B cell (primary cell): Measurements from ENCODE around the gene DSN1. TPM values are rescaled to one million over a fixed set of nuclear protein-coding genes. Genes with fewer than 3 reads are reported as not detected.

Source experiments
- ATAC-seq: fragments of 200-7000 bp; cut with Tn5 transposase; one replicate; pipeline ENCODE4 v1.10.0; 2021; ENCODE audit warnings: low read depth, mild to moderate bottlenecking, moderate number of reproducible peaks, moderate library complexity
- CTCF ChIA-PET: fragments of 350-600 bp; sonication (Branson Sonifier 250); formaldehyde crosslinking; loops from one replicate; lab custom pipeline; 2021; ENCODE audit warnings: antibody characterized with exemption, inconsistent platforms; lab: Charles Lee
- POLR2A ChIA-PET: fragments of 350-600 bp; sonication (Branson Sonifier 250); formaldehyde crosslinking; loops from one replicate; lab custom pipeline; 2021; ENCODE audit warnings: antibody characterized with exemption; lab: Charles Lee
- DNase-seq: peaks from one replicate; pipeline ENCODE4 v3.0.0; 2013
- H2AFZ ChIP-seq: 2 replicates; pipeline ENCODE4 v1.6.1; 2012; ENCODE audit warnings: mild to moderate bottlenecking, low read depth, low read length; ENCODE audit not compliant: insufficient read depth, poor library complexity, severe bottlenecking
- H3K27ac ChIP-seq, 2 donors: 1 replicate in 1 of 2; 2 replicates in 1 of 2; pipeline ENCODE4 v1.5.1; 2012 to 2013; ENCODE audit warnings: low read length in 2 of 2, mild to moderate bottlenecking in 2 of 2, moderate library complexity in 1 of 2
- H3K27me3 ChIP-seq, 4 experiments: fragments of 200-600 bp in 1 of 4; sonication (generic) in 1 of 4; replicated peaks in 1 of 4; 1 replicate in 2 of 4; 2 replicates in 2 of 4; pipeline versions ENCODE4 v1.6.1 to v1.7.0; 2013 to 2016; ENCODE audit warnings: low read length in 3 of 4, mild to moderate bottlenecking in 2 of 4, mixed read lengths in 1 of 4, moderate library complexity in 1 of 4; ENCODE audit not compliant: insufficient read depth in 4 of 4, control insufficient read depth in 3 of 4; ENCODE audit errors: control extremely low read depth in 1 of 4
- H3K36me3 ChIP-seq, 2 experiments: replicated peaks in 1 of 2; 1 replicate in 1 of 2; 2 replicates in 1 of 2; pipeline versions ENCODE4 v1.6.1 to v1.7.1; 2013; ENCODE audit warnings: low read length in 1 of 2; ENCODE audit not compliant: insufficient read depth in 2 of 2, control insufficient read depth in 1 of 2; ENCODE audit errors: control extremely low read depth in 1 of 2, extremely low read depth in 1 of 2
- H3K4me1 ChIP-seq, 2 donors: fragments of 200-600 bp in 1 of 2; sonication (generic) in 1 of 2; 1 replicate in 1 of 2; 2 replicates in 1 of 2; pipeline versions ENCODE4 v1.5.1 to v1.6.1; 2013 to 2017; ENCODE audit warnings: low read length in 2 of 2; ENCODE audit not compliant: control insufficient read depth in 2 of 2, insufficient read depth in 2 of 2
- H3K4me2 ChIP-seq: replicated peaks from 2 replicates; pipeline ENCODE3; 2012; ENCODE audit warnings: mild to moderate bottlenecking, low read depth, low read length; ENCODE audit not compliant: poor library complexity, severe bottlenecking
- H3K4me3 ChIP-seq, 5 experiments: fragments of 200-600 bp in 1 of 5; sonication (generic) in 1 of 5; 1 replicate in 3 of 5; 2 replicates in 2 of 5; pipeline versions ENCODE4 v1.5.1 to v1.7.0; 2011 to 2016; ENCODE audit warnings: low read length in 4 of 5, mild to moderate bottlenecking in 4 of 5, low read depth in 2 of 5, control low read depth in 1 of 5, moderate library complexity in 1 of 5; ENCODE audit not compliant: insufficient read depth in 1 of 5; ENCODE audit errors: control extremely low read depth in 1 of 5, extremely low read depth in 1 of 5
- H3K79me2 ChIP-seq: fragments of 200-600 bp; sonication (generic); one replicate; pipeline ENCODE4 v1.6.0; 2016; ENCODE audit warnings: low read length; ENCODE audit not compliant: control insufficient read depth, insufficient read depth
- H3K9ac ChIP-seq: fragments of 200-600 bp; sonication (generic); 2 replicates; pipeline ENCODE4 v1.6.1; 2017; ENCODE audit warnings: mild to moderate bottlenecking, low read length, moderate library complexity
- H3K9me3 ChIP-seq, 3 donors: one replicate each; pipeline versions ENCODE4 v1.6.1 to v1.7.1; 2013; ENCODE audit warnings: low read length in 2 of 3; ENCODE audit not compliant: control insufficient read depth in 2 of 3, insufficient read depth in 1 of 3; ENCODE audit errors: control extremely low read depth in 1 of 3
- H4K20me1 ChIP-seq: 2 replicates; pipeline ENCODE4 v1.6.0; 2012; ENCODE audit warnings: mild to moderate bottlenecking, low read length; ENCODE audit not compliant: insufficient read depth, control insufficient read depth, poor library complexity, severe bottlenecking
- H3K27ac Mint-ChIP-seq: one replicate; pipeline ENCODE4 v1.8.0; 2021; ENCODE audit warnings: mixed read lengths
- H3K27me3 Mint-ChIP-seq: one replicate; pipeline ENCODE4 v1.8.0; 2021; ENCODE audit warnings: mixed read lengths
- H3K4me1 Mint-ChIP-seq: one replicate; pipeline ENCODE4 v1.8.0; 2021; ENCODE audit warnings: mixed read lengths
- H3K4me3 Mint-ChIP-seq: one replicate; pipeline ENCODE4 v1.8.0; 2021; ENCODE audit warnings: mixed read lengths
- H3K9me3 Mint-ChIP-seq: one replicate; pipeline ENCODE4 v1.8.0; 2022; ENCODE audit warnings: mixed read lengths; ENCODE audit not compliant: insufficient read depth
- EZH2 ChIP-seq: IDR thresholded peaks from 2 replicates; pipeline ENCODE4 v1.6.1; 2012; ENCODE audit warnings: borderline replicate concordance, low read depth, mild to moderate bottlenecking, moderate library complexity, low read length; ENCODE audit not compliant: insufficient read depth, poor library complexity, severe bottlenecking
- WGBS: methylation state at CpG from one replicate; pipeline ENCODE4 v1.1.5; 2013; ENCODE audit warnings: missing lambda C conversion rate; ENCODE audit not compliant: insufficient coverage; 5-methylcytosine and 5-hydroxymethylcytosine counted together
- intact Hi-C: fragments of 100-400 bp; cut with micrococcal nuclease; formaldehyde crosslinking; loops from one replicate; pipeline ENCODE4 v1.10.0; 2022
- polyA plus RNA-seq: library from polyadenylated mRNA; depleted of rRNA; stranded (reverse); fragments of >200 nt; gene quantifications from 2 replicates; pipeline ENCODE4 v1.2.3, GENCODE V29; 2012
- total RNA-seq, 2 donors: library from RNA; stranded (reverse); fragments of 120-200 nt in 1 of 2; gene quantifications; 1 replicate in 1 of 2; 2 replicates in 1 of 2; pipeline versions ENCODE4 v1.2.3 to v1.2.4, GENCODE V29; 2013 to 2022
- TF ChIP-seq, protein P1 (sequence below): fragments of 200-600 bp; IDR thresholded peaks from one replicate; pipeline ENCODE4 v1.8.0; 2022; ENCODE audit warnings: antibody characterized with exemption, mild to moderate bottlenecking

The DSN1 gene
- total and polyA plus RNA-seq, 2 donors (not counting 1 experiment from before 2014, with no cell fraction given), result 13.2 to 17.1 TPM

DNA sequence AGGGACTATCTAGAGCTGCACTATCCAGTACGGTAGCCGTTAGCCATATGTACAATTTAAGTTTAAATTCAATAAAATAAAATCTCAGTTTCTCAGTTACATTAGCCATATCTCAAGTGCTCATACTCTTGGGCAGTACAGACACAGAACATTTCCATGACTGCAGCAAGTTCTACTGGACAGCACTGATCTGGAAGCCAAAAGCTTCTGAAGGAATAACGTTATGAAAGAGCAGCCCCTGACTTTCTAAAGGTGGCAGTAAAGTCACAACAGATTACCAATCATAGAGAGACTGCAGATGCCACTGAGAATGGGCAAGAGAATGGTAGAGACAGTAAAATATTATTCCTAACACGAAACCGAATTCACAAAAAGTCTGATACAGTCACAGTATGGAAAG is 64.4 kb downstream of the DSN1 start:
- ChIA-PET POLR2A (no interaction called here), CTCF (no interaction called here)
- Histone ChIP-seq H3K4me2 (no peak overlapping the region), H3K4me1 (no peaks in the 10 kb centered on the region), H3K36me3 (peaks cover 3 to 9% of the 10 kb centered on the region in 2 experiments), H2AFZ (no peak overlapping the region), H3K9ac (no peak overlapping the region), H3K27ac (no peak overlapping the region), H3K27me3 (no peaks in the 10 kb centered on the region), H3K9me3 (no peaks in the 10 kb centered on the region), H4K20me1 (no peaks in the 10 kb centered on the region), H3K4me3 (no peak overlapping the region), H3K79me2 (no peaks in the 10 kb centered on the region)
- no peaks in the 10 kb centered on the region for H3K9me3 Mint-ChIP-seq
- no peaks in the 10 kb centered on the region for H3K27me3 Mint-ChIP-seq
- H3K4me3 Mint-ChIP-seq, result no peak overlapping the region
- no peak for DNase-seq
- ATAC-seq, result no peak
- 100% methylated on average over 4 of the region's 5 CpGs for WGBS
- H3K4me1 Mint-ChIP-seq, result no peaks in the 10 kb centered on the region
- H3K27ac Mint-ChIP-seq, result no peak overlapping the region
- TF ChIP-seq, protein P1, sequence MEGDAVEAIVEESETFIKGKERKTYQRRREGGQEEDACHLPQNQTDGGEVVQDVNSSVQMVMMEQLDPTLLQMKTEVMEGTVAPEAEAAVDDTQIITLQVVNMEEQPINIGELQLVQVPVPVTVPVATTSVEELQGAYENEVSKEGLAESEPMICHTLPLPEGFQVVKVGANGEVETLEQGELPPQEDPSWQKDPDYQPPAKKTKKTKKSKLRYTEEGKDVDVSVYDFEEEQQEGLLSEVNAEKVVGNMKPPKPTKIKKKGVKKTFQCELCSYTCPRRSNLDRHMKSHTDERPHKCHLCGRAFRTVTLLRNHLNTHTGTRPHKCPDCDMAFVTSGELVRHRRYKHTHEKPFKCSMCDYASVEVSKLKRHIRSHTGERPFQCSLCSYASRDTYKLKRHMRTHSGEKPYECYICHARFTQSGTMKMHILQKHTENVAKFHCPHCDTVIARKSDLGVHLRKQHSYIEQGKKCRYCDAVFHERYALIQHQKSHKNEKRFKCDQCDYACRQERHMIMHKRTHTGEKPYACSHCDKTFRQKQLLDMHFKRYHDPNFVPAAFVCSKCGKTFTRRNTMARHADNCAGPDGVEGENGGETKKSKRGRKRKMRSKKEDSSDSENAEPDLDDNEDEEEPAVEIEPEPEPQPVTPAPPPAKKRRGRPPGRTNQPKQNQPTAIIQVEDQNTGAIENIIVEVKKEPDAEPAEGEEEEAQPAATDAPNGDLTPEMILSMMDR, result no peak
- no peak for TF ChIP-seq EZH2
- intact Hi-C loops, result no loop called here

DNA sequence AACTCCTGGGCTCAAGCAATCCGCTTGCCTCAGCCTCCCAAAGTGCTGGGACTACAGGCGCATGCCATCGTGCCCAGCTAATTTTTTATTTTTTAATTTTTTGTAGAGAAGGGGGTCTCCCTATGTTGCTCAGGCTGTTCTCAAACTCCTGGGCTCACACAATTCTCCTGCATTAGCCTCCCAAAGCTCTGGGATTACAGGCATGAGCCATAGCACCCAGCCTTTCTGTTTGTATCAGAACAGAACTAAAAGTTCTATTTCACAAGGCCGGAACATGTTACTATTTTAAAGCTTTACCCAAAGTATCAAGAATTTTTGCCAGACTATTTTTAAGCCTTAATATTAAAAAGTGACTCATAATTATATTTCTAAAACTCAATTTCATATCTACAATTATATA is 70.0 kb downstream of the DSN1 start:
- Histone ChIP-seq H2AFZ (no peak overlapping the region), H3K27ac (no peak overlapping the region), H3K4me1 (no peaks in the 10 kb centered on the region), H4K20me1 (no peaks in the 10 kb centered on the region), H3K36me3 (peaks cover 3 to 11% of the 10 kb centered on the region in 2 experiments), H3K79me2 (no peaks in the 10 kb centered on the region), H3K4me2 (no peak overlapping the region), H3K4me3 (no peak overlapping the region), H3K27me3 (no peaks in the 10 kb centered on the region), H3K9me3 (no peaks in the 10 kb centered on the region), H3K9ac (no peak overlapping the region)
- no peaks in the 10 kb centered on the region for H3K9me3 Mint-ChIP-seq
- ChIA-PET POLR2A (no interaction called here), CTCF (no interaction called here)
- no peak overlapping the region for H3K27ac Mint-ChIP-seq
- DNase-seq (no peak), ATAC-seq (no peak)
- no peaks in the 10 kb centered on the region for H3K27me3 Mint-ChIP-seq
- WGBS, result no CpG with 5 or more reads among the region's 4 CpGs
- no peak overlapping the region for H3K4me3 Mint-ChIP-seq
- intact Hi-C loops, result no loop called here
- TF ChIP-seq, protein P1, result no peak
- no peak for TF ChIP-seq EZH2
- H3K4me1 Mint-ChIP-seq, result peaks cover 4% of the 10 kb centered on the region

Other genes with a start within 250 kb of the DSN1 start
- 3.5 and 3.8 TPM in 2 replicates for gene MYL9, start 232.2 kb downstream of the DSN1 start, total RNA-seq
- 0.78 and 0.81 TPM in 2 replicates for gene MYL9, start 232.2 kb downstream of the DSN1 start, polyA plus RNA-seq
- gene TGIF2, start 200.2 kb downstream of the DSN1 start, total RNA-seq, result 45.6 and 46.1 TPM in 2 replicates
- 24.0 and 44.0 TPM in 2 replicates for gene TGIF2, start 200.2 kb downstream of the DSN1 start, polyA plus RNA-seq
- gene RAB5IF, start 168.0 kb downstream of the DSN1 start, total RNA-seq, result 40.1 and 41.4 TPM in 2 replicates
- gene RAB5IF, start 168.0 kb downstream of the DSN1 start, polyA plus RNA-seq, result 69.4 and 95.0 TPM in 2 replicates
- 0.58 and 0.76 TPM in 2 replicates for gene SLA2, start 127.6 kb downstream of the DSN1 start, total RNA-seq
- gene SLA2, start 127.6 kb downstream of the DSN1 start, polyA plus RNA-seq, result 0.73 and 1.5 TPM in 2 replicates
- 26.1 and 27.5 TPM in 2 replicates for gene NDRG3, start 27.7 kb downstream of the DSN1 start, total RNA-seq
- 13.9 and 15.7 TPM in 2 replicates for gene NDRG3, start 27.7 kb downstream of the DSN1 start, polyA plus RNA-seq
- not detected in 2 replicates for gene TLDC2, start 102.4 kb upstream of the DSN1 start, total RNA-seq
- gene TLDC2, start 102.4 kb upstream of the DSN1 start, polyA plus RNA-seq, result 0.12 and 0.13 TPM in 2 replicates
- gene SAMHD1, start 177.9 kb upstream of the DSN1 start, total RNA-seq, result 11.6 and 12.8 TPM in 2 replicates
- gene SAMHD1, start 177.9 kb upstream of the DSN1 start, polyA plus RNA-seq, result 7.9 and 9.4 TPM in 2 replicates